Esophagus muscularis mucosa (tissue), 4 donors: ENCODE measurements around the gene ATP2B1. TPM values are rescaled to one million over a fixed set of nuclear protein-coding genes. Genes with fewer than 3 reads are reported as not detected.

Source experiments
- DNase-seq: peaks from one replicate; pipeline ENCODE4 v3.0.0-alpha.2; 2017; ENCODE audit errors: extremely low spot score
- H3K27ac ChIP-seq, 4 donors: fragments of 200-600 bp; sonication (generic); replicated peaks in 1 of 4; 1 replicate in 3 of 4; 2 replicates in 1 of 4; pipeline ENCODE4 v1.5.1; 2016 to 2019; ENCODE audit warnings: mild to moderate bottlenecking in 1 of 4
- H3K27me3 ChIP-seq, 4 donors: fragments of 200-600 bp; sonication (generic); one replicate each; pipeline versions ENCODE4 v1.5.1 to v1.6.0; 2016 to 2019
- H3K36me3 ChIP-seq, 4 donors: fragments of 200-600 bp; sonication (generic); one replicate each; pipeline ENCODE4 v1.5.1; 2016 to 2019
- H3K4me1 ChIP-seq, 4 donors: fragments of 200-600 bp; sonication (generic); one replicate each; pipeline ENCODE4 v1.5.1; 2016 to 2019
- H3K4me3 ChIP-seq, 4 donors: fragments of 200-600 bp; sonication (generic); 1 replicate in 2 of 4; 2 replicates in 2 of 4; pipeline ENCODE4 v1.5.1; 2016 to 2019; ENCODE audit warnings: mild to moderate bottlenecking in 4 of 4, moderate library complexity in 1 of 4
- H3K9me3 ChIP-seq, 4 donors: fragments of 200-600 bp; sonication (generic); 1 replicate in 3 of 4; 2 replicates in 1 of 4; pipeline ENCODE4 v1.5.1; 2016 to 2019
- EP300 ChIP-seq: sonication (generic); formaldehyde crosslinking; IDR thresholded peaks from one replicate; pipeline ENCODE4 v1.6.1; 2017; ENCODE audit warnings: antibody characterized with exemption
- POLR2A ChIP-seq: fragments of 450-650 bp; IDR thresholded peaks from one replicate; pipeline ENCODE4 v1.6.1; 2017; ENCODE audit warnings: antibody characterized with exemption, moderate library complexity, mild to moderate bottlenecking, low read depth
- POLR2AphosphoS5 ChIP-seq, 2 donors: sonication (generic); formaldehyde crosslinking; IDR thresholded peaks; one replicate each; pipeline ENCODE4 v1.6.1; 2017; ENCODE audit warnings: antibody characterized with exemption in 2 of 2
- WGBS: methylation state at CpG from one replicate; pipeline ENCODE4 v1.1.5; 2018; 5-methylcytosine and 5-hydroxymethylcytosine counted together
- intact Hi-C: fragments of 100-400 bp; cut with DNase I; formaldehyde crosslinking; loops from one replicate; pipeline ENCODE4 v1.15.1; 2023
- total RNA-seq, 4 donors: library from RNA; depleted of rRNA; stranded (reverse); fragments of >200 nt; gene quantifications; one replicate each; pipeline versions ENCODE4 v1.1.0 to v1.2.1, GENCODE V29; 2016
- TF ChIP-seq, protein P1 (sequence below), 3 experiments: fragments of 200-600 bp in 2 of 3; fragments of 450-650 bp in 1 of 3; sonication (generic) in 2 of 3; IDR thresholded peaks; one replicate each; pipeline ENCODE4 v1.5.1; 2017 to 2019; ENCODE audit warnings: antibody characterized with exemption in 3 of 3, mild to moderate bottlenecking in 2 of 3, moderate library complexity in 1 of 3

The ATP2B1 gene
- total RNA-seq, 4 donors from 2014 or later: 16.0 to 36.9 (median 20.7) TPM

DNA sequence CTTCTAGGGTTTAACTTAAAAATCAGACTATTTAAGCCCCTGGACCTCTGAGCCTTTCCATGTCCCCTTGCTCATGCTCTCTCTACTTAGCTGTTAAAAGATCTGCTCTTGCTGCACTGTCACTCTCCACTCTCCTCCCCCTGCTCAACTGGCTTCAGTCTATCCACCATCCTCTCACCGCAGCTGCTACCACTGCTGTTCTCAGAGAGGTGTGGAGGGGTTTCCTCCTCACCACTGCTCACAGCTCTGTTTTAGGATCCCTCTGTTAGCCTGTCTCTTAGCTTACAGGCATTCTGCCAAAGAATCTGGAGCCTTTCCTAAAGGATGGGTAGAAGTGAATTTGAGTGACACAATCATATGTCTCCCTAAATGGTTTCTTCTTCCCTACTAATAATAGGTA lies 43.7 kb upstream of the ATP2B1 start:
- H3K4me3 ChIP-seq: no peak overlapping the region
- no peaks in the 10 kb centered on the region for H3K4me1 ChIP-seq
- TF ChIP-seq, protein P1, sequence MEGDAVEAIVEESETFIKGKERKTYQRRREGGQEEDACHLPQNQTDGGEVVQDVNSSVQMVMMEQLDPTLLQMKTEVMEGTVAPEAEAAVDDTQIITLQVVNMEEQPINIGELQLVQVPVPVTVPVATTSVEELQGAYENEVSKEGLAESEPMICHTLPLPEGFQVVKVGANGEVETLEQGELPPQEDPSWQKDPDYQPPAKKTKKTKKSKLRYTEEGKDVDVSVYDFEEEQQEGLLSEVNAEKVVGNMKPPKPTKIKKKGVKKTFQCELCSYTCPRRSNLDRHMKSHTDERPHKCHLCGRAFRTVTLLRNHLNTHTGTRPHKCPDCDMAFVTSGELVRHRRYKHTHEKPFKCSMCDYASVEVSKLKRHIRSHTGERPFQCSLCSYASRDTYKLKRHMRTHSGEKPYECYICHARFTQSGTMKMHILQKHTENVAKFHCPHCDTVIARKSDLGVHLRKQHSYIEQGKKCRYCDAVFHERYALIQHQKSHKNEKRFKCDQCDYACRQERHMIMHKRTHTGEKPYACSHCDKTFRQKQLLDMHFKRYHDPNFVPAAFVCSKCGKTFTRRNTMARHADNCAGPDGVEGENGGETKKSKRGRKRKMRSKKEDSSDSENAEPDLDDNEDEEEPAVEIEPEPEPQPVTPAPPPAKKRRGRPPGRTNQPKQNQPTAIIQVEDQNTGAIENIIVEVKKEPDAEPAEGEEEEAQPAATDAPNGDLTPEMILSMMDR (IDR thresholded peaks at IDR 0.05): no peak
- TF ChIP-seq POLR2A (no peak), POLR2AphosphoS5 (IDR thresholded peaks at IDR 0.05) (no peak), EP300 (no peak)
- WGBS: 92% methylated on average over 1 of the region's 1 CpG
- H3K36me3 ChIP-seq: no peaks in the 10 kb centered on the region
- no peaks in the 10 kb centered on the region for H3K27me3 ChIP-seq
- H3K27ac ChIP-seq: no peak overlapping the region
- no peak for DNase-seq
- no peaks in the 10 kb centered on the region for H3K9me3 ChIP-seq
- intact Hi-C loops: no loop called here

DNA sequence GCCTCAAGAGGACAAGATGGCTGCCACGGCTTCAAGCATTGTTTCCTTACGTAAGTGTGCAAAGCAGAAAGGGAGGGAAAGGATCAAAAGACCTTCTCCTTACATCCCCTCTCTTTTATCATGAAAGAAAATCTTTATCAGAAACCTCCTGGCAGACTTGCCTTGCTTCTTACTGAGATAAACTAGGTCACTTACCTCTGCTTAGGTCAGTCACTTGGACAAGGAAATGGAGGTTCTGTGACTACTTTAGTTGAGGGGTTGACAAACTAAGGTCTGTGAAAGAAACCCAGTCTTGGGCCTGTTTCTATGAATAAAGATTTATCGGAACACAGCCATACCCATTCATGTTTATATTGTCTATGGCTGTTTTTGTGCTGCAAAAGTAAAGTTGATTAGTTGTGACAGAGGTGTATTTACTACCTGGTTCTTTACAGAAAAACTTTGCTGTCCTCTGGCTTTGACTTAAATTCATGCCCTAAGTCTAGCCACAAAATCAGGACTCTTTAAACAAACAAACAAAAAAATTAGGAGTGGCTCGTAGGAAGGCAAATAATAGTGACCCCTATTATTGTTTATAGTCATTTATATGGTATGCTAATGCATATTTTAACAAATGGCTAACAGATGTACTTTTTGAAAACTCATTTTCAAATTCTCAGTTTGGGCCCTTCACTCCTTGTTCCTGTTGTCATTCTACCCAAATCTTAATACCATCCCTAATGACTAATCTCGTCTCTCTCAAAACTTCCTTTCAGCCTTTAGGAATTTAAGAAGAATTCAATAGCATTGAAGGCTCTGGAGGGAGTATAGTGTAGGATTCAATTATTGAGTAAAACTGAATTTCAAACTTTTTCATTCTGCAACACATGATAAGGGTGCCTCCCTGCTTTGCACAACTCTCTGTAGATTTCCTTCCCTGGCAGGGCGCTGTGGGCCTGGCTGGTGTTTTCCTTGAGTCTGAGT lies 42.0 kb upstream of the ATP2B1 start:
- no peak for TF ChIP-seq POLR2A
- TF ChIP-seq, protein P1 (IDR thresholded peaks at IDR 0.05): no peak
- no peak for TF ChIP-seq POLR2AphosphoS5 (IDR thresholded peaks at IDR 0.05)
- TF ChIP-seq EP300: no peak
- H3K4me1 ChIP-seq: no peaks in the 10 kb centered on the region
- WGBS: 78% methylated on average over 6 of the region's 6 CpGs
- no peak for DNase-seq
- no peak overlapping the region for H3K4me3 ChIP-seq
- no peaks in the 10 kb centered on the region for H3K36me3 ChIP-seq
- no peaks in the 10 kb centered on the region for H3K27me3 ChIP-seq
- intact Hi-C loops: no loop called here
- no peak overlapping the region for H3K27ac ChIP-seq
- no peaks in the 10 kb centered on the region for H3K9me3 ChIP-seq

DNA sequence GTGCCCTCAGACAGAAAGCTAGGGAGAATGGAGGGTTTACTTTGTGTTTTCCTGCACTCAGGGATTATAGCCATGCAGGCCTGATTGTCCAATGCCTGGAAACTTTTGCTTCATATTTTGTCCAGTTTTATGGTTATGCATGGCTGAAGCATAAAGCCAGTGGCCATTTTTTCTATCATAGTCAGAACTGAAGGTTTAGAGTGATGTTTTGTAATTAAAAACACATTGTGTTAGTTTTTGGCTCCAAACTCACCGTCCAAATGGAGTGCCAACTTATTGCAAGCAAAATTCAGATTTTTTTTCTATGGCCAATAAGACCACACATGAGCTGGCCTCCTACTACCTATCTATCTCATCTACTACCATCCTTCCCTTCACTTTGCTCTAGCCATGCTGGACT lies 40.2 kb upstream of the ATP2B1 start:
- DNase-seq: no peak
- no peaks in the 10 kb centered on the region for H3K36me3 ChIP-seq
- no peaks in the 10 kb centered on the region for H3K4me1 ChIP-seq
- WGBS: 95% methylated on average over 1 of the region's 1 CpG
- H3K9me3 ChIP-seq: no peaks in the 10 kb centered on the region
- TF ChIP-seq, protein P1 (IDR thresholded peaks at IDR 0.05): no peak
- intact Hi-C loops: no loop called here
- H3K27ac ChIP-seq: no peak overlapping the region
- no peak overlapping the region for H3K4me3 ChIP-seq
- no peaks in the 10 kb centered on the region for H3K27me3 ChIP-seq

DNA sequence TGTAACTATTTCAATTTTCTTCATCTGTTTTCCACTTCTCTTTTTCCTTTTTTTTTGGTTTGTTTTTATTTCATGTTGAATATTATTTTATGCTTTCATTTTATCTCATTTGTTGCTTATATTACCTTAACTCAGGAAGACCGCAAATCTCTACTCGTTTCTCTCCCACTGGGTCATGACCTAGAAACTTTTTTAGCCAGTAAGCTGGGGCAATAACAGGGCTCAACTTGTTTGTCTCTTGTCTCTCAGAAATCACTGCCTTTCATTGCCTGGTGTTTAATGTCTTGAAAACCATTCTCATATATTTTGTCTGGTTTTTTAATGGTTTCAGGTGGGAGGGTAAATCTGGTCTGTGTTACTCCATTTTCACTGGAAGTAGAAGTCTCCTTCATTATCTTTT lies 36.6 kb upstream of the ATP2B1 start:
- 85% methylated on average over 2 of the region's 2 CpGs for WGBS
- TF ChIP-seq, protein P1 (IDR thresholded peaks at IDR 0.05): no peak
- TF ChIP-seq POLR2A (no peak), EP300 (no peak), POLR2AphosphoS5 (IDR thresholded peaks at IDR 0.05) (no peak)
- H3K9me3 ChIP-seq: peaks cover 0 to 12% (median 10%) of the 10 kb centered on the region in 4 donors
- intact Hi-C loops: no loop called here
- no peak overlapping the region for H3K27ac ChIP-seq
- no peaks in the 10 kb centered on the region for H3K4me1 ChIP-seq
- H3K4me3 ChIP-seq: no peak overlapping the region
- DNase-seq: no peak
- H3K36me3 ChIP-seq: no peaks in the 10 kb centered on the region
- H3K27me3 ChIP-seq: no peaks in the 10 kb centered on the region
